Activated CD8-positive, alpha-beta T cell treated with anti-CD3 and anti-CD28 coated beads, Interleukin-2, amount 10 ng/mL, durations not matched to agents 7 days and 5 days (primary cell): ENCODE data around the gene DNER. TPM values are rescaled to one million over a fixed set of nuclear protein-coding genes. Genes with fewer than 3 reads are reported as not detected.

Source experiments
- ATAC-seq: fragments of 150-1000 bp; cut with Tn5 transposase; one replicate; pipeline ENCODE4 v1.10.0; 2021; ENCODE audit warnings: moderate library complexity
- CTCF ChIA-PET: fragments of 350-600 bp; sonication (Branson Sonifier 250); formaldehyde crosslinking; loops from one replicate; lab custom pipeline; 2021; ENCODE audit warnings: antibody characterized with exemption; lab: Charles Lee
- POLR2A ChIA-PET: fragments of 350-600 bp; sonication (Branson Sonifier 250); formaldehyde crosslinking; loops from one replicate; lab custom pipeline; 2021; ENCODE audit warnings: antibody characterized with exemption; lab: Charles Lee
- DNase-seq: peaks from one replicate; pipeline ENCODE4 v3.0.0-alpha.2; 2020
- H3K27ac Mint-ChIP-seq: one replicate; pipeline ENCODE4 v1.8.0; 2021; ENCODE audit warnings: mild to moderate bottlenecking, mixed read lengths
- H3K27me3 Mint-ChIP-seq: one replicate; pipeline ENCODE4 v1.8.0; 2021; ENCODE audit warnings: low read depth, mixed read lengths
- H3K36me3 Mint-ChIP-seq: one replicate; pipeline ENCODE4 v1.8.0; 2021; ENCODE audit warnings: low read depth, mixed read lengths
- H3K4me1 Mint-ChIP-seq: one replicate; pipeline ENCODE4 v1.8.0; 2021; ENCODE audit warnings: low read depth, mixed read lengths
- H3K4me3 Mint-ChIP-seq: one replicate; pipeline ENCODE4 v1.8.0; 2021; ENCODE audit warnings: mild to moderate bottlenecking, mixed read lengths
- H3K9me3 Mint-ChIP-seq: one replicate; pipeline ENCODE4 v1.8.0; 2022; ENCODE audit warnings: mixed read lengths; ENCODE audit not compliant: insufficient read depth
- total RNA-seq, 2 experiments: library from RNA; stranded (reverse); gene quantifications; one replicate each; pipeline ENCODE4 v1.2.3, GENCODE V29; 2021

The DNER gene
- total RNA-seq, 2 experiments from 2014 or later, result not detected

- no peak for DNase-seq
- no peak for ATAC-seq
- Mint-ChIP-seq H3K27me3 (no peaks in the 10 kb centered on the region), H3K36me3 (no peaks in the 10 kb centered on the region), H3K4me1 (no peaks in the 10 kb centered on the region), H3K4me3 (no peak overlapping the region), H3K9me3 (no peaks in the 10 kb centered on the region), H3K27ac (no peak overlapping the region)
- ChIA-PET POLR2A (no interaction called here), CTCF (no interaction called here)
Measured at GRCh38 chr2:229490167-229490566, 224.2 kb downstream of the DNER start.

- no peak overlapping the region for H3K4me3 Mint-ChIP-seq
- ATAC-seq (no peak), DNase-seq (no peak)
- no peak overlapping the region for H3K27ac Mint-ChIP-seq
- no peaks in the 10 kb centered on the region for H3K9me3 Mint-ChIP-seq
- H3K27me3 Mint-ChIP-seq, result no peaks in the 10 kb centered on the region
- H3K4me1 Mint-ChIP-seq, result no peaks in the 10 kb centered on the region
- ChIA-PET CTCF (no interaction called here), POLR2A (no interaction called here)
- H3K36me3 Mint-ChIP-seq, result no peaks in the 10 kb centered on the region
Measured at GRCh38 chr2:229489016-229489415, 225.3 kb downstream of the DNER start.

- Mint-ChIP-seq H3K27ac (no peak overlapping the region), H3K36me3 (no peaks in the 10 kb centered on the region), H3K27me3 (no peaks in the 10 kb centered on the region), H3K4me1 (no peaks in the 10 kb centered on the region), H3K9me3 (no peaks in the 10 kb centered on the region), H3K4me3 (no peak overlapping the region)
- CTCF ChIA-PET, result no interaction called here
- POLR2A ChIA-PET, result no interaction called here
- DNase-seq, result no peak
- ATAC-seq, result no peak
Measured at GRCh38 chr2:229488232-229488631, 226.1 kb downstream of the DNER start.

GRCh38 chr2:229486673-229487072 is 227.7 kb downstream of the DNER start:
- Mint-ChIP-seq H3K9me3 (no peaks in the 10 kb centered on the region), H3K4me1 (no peaks in the 10 kb centered on the region), H3K36me3 (no peaks in the 10 kb centered on the region), H3K4me3 (no peak overlapping the region), H3K27me3 (no peaks in the 10 kb centered on the region), H3K27ac (no peak overlapping the region)
- ChIA-PET CTCF (no interaction called here), POLR2A (no interaction called here)
- DNase-seq (no peak), ATAC-seq (no peak)

GRCh38 chr2:229485857-229486256 is 228.5 kb downstream of the DNER start:
- ATAC-seq (no peak), DNase-seq (no peak)
- CTCF ChIA-PET, result no interaction called here
- Mint-ChIP-seq H3K27me3 (no peaks in the 10 kb centered on the region), H3K4me3 (no peak overlapping the region), H3K4me1 (no peaks in the 10 kb centered on the region), H3K9me3 (no peaks in the 10 kb centered on the region), H3K36me3 (no peaks in the 10 kb centered on the region), H3K27ac (no peak overlapping the region)
- POLR2A ChIA-PET, result no interaction called here

- ChIA-PET POLR2A (no interaction called here), CTCF (no interaction called here)
- ATAC-seq (no peak), DNase-seq (no peak)
- Mint-ChIP-seq H3K27me3 (no peaks in the 10 kb centered on the region), H3K4me3 (no peak overlapping the region), H3K27ac (no peak overlapping the region), H3K4me1 (no peaks in the 10 kb centered on the region), H3K36me3 (no peaks in the 10 kb centered on the region), H3K9me3 (no peaks in the 10 kb centered on the region)
Measured at GRCh38 chr2:229477269-229477755, 237.0 kb downstream of the DNER start.

- Mint-ChIP-seq H3K9me3 (no peaks in the 10 kb centered on the region), H3K27me3 (no peaks in the 10 kb centered on the region), H3K36me3 (no peaks in the 10 kb centered on the region), H3K4me1 (no peaks in the 10 kb centered on the region), H3K27ac (no peak overlapping the region), H3K4me3 (no peak overlapping the region)
- CTCF ChIA-PET, result no interaction called here
- POLR2A ChIA-PET, result no interaction called here
- DNase-seq (no peak), ATAC-seq (no peak)
Measured at GRCh38 chr2:229475778-229476177, 238.6 kb downstream of the DNER start.

GRCh38 chr2:229474125-229474524 is 240.2 kb downstream of the DNER start:
- H3K27ac Mint-ChIP-seq, result no peak overlapping the region
- DNase-seq (no peak), ATAC-seq (no peak)
- no peaks in the 10 kb centered on the region for H3K36me3 Mint-ChIP-seq
- H3K4me3 Mint-ChIP-seq, result no peak overlapping the region
- no peaks in the 10 kb centered on the region for H3K27me3 Mint-ChIP-seq
- no peaks in the 10 kb centered on the region for H3K9me3 Mint-ChIP-seq
- H3K4me1 Mint-ChIP-seq, result no peaks in the 10 kb centered on the region
- ChIA-PET CTCF (no interaction called here), POLR2A (no interaction called here)

- no peak overlapping the region for H3K27ac Mint-ChIP-seq
- ATAC-seq, result no peak
Measured at GRCh38 chr2:229470781-229471180, 243.6 kb downstream of the DNER start.

GRCh38 chr2:229467783-229468182 is 246.6 kb downstream of the DNER start:
- H3K36me3 Mint-ChIP-seq, result no peaks in the 10 kb centered on the region
- ChIA-PET CTCF (no interaction called here), POLR2A (no interaction called here)

More at GRCh38 chr2:229470781-229471180, 243.6 kb downstream of the DNER start:
- Mint-ChIP-seq H3K4me1 (no peaks in the 10 kb centered on the region), H3K27me3 (no peaks in the 10 kb centered on the region), H3K36me3 (no peaks in the 10 kb centered on the region), H3K9me3 (no peaks in the 10 kb centered on the region), H3K4me3 (no peak overlapping the region)
- ChIA-PET CTCF (no interaction called here), POLR2A (no interaction called here)
- DNase-seq, result no peak

GRCh38 chr2:229463841-229464346 is 250.5 kb downstream of the DNER start:
- no peak overlapping the region for H3K4me3 Mint-ChIP-seq
- CTCF ChIA-PET, result no interaction called here

More at GRCh38 chr2:229467783-229468182, 246.6 kb downstream of the DNER start:
- Mint-ChIP-seq H3K4me1 (no peaks in the 10 kb centered on the region), H3K4me3 (no peak overlapping the region), H3K9me3 (no peaks in the 10 kb centered on the region), H3K27ac (no peak overlapping the region), H3K27me3 (no peaks in the 10 kb centered on the region)
- DNase-seq (no peak), ATAC-seq (no peak)

GRCh38 chr2:229462112-229462511 is 252.2 kb downstream of the DNER start:
- CTCF ChIA-PET, result no interaction called here
- Mint-ChIP-seq H3K27me3 (no peaks in the 10 kb centered on the region), H3K9me3 (no peaks in the 10 kb centered on the region), H3K4me1 (no peaks in the 10 kb centered on the region), H3K27ac (no peak overlapping the region), H3K36me3 (no peaks in the 10 kb centered on the region), H3K4me3 (no peak overlapping the region)
- DNase-seq, result no peak
- ATAC-seq, result no peak
- POLR2A ChIA-PET, result no interaction called here

More at GRCh38 chr2:229463841-229464346, 250.5 kb downstream of the DNER start:
- DNase-seq, result no peak
- no peaks in the 10 kb centered on the region for H3K27me3 Mint-ChIP-seq
- no peak overlapping the region for H3K27ac Mint-ChIP-seq
- ATAC-seq, result no peak
- no peaks in the 10 kb centered on the region for H3K36me3 Mint-ChIP-seq
- H3K4me1 Mint-ChIP-seq, result no peaks in the 10 kb centered on the region
- POLR2A ChIA-PET, result no interaction called here
- no peaks in the 10 kb centered on the region for H3K9me3 Mint-ChIP-seq

GRCh38 chr2:229456091-229456490 is 258.3 kb downstream of the DNER start:
- H3K4me3 Mint-ChIP-seq, result no peak overlapping the region
- H3K27ac Mint-ChIP-seq, result no peak overlapping the region
- H3K36me3 Mint-ChIP-seq, result no peaks in the 10 kb centered on the region
- no peaks in the 10 kb centered on the region for H3K9me3 Mint-ChIP-seq
- POLR2A ChIA-PET, result no interaction called here
- DNase-seq (no peak), ATAC-seq (no peak)
- H3K27me3 Mint-ChIP-seq, result no peaks in the 10 kb centered on the region
- CTCF ChIA-PET, result no interaction called here
- no peaks in the 10 kb centered on the region for H3K4me1 Mint-ChIP-seq
